Bronchial epithelial cell (primary cell): Measurements from ENCODE around the gene LBHD2. TPM values are rescaled to one million over a fixed set of nuclear protein-coding genes. Genes with fewer than 3 reads are reported as not detected.
A peak's percentile ranks its signal among the peaks of the same experiment; 100 is the strongest.

Source experiments
- DNase-seq: peaks from one replicate; pipeline ENCODE4 v3.0.0-alpha.2; 2010; ENCODE audit warnings: low read depth
- FAIRE-seq: peaks from 2 replicates; lab custom pipeline; 2011; peaks lifted over from hg19 to GRCh38; lab: Jason Lieb, UNC
- H3K27me3 ChIP-seq: 2 replicates; pipeline ENCODE4 v1.5.1; 2011; ENCODE audit warnings: low read length; ENCODE audit not compliant: control insufficient read depth, insufficient read depth
- H3K36me3 ChIP-seq: 2 replicates; pipeline ENCODE4 v1.5.1; 2011; ENCODE audit warnings: low read length; ENCODE audit not compliant: control insufficient read depth, insufficient read depth
- H3K4me3 ChIP-seq: 2 replicates; pipeline ENCODE4 v1.5.1; 2011; ENCODE audit warnings: mild to moderate bottlenecking, low read depth, low read length, control low read depth
- total RNA-seq: library from RNA; depleted of rRNA; stranded (reverse); fragments of >200 nt; gene quantifications from 2 replicates; pipeline ENCODE4 v1.2.1, GENCODE V29; 2014
- TF ChIP-seq, protein P1 (sequence below): IDR thresholded peaks from 2 replicates; pipeline ENCODE4 v1.5.1; 2011; ENCODE audit warnings: mild to moderate bottlenecking, moderate library complexity, low read length, control low read depth, inconsistent platforms; ENCODE audit not compliant: insufficient read depth, severe bottlenecking

LBHD2 gene
- total RNA-seq, 1 donor from 2014 or later: not detected

GRCh38 chr14:103091041-103091882 is 7.3 kb downstream of the LBHD2 start:
- H3K36me3 ChIP-seq: no peaks in the 10 kb centered on the region
- H3K4me3 ChIP-seq: peak overlapping the region; percentile 34
- DNase-seq (no peak), FAIRE-seq (no peak)
- peaks cover 16% of the 10 kb centered on the region for H3K27me3 ChIP-seq
- TF ChIP-seq, protein P1, sequence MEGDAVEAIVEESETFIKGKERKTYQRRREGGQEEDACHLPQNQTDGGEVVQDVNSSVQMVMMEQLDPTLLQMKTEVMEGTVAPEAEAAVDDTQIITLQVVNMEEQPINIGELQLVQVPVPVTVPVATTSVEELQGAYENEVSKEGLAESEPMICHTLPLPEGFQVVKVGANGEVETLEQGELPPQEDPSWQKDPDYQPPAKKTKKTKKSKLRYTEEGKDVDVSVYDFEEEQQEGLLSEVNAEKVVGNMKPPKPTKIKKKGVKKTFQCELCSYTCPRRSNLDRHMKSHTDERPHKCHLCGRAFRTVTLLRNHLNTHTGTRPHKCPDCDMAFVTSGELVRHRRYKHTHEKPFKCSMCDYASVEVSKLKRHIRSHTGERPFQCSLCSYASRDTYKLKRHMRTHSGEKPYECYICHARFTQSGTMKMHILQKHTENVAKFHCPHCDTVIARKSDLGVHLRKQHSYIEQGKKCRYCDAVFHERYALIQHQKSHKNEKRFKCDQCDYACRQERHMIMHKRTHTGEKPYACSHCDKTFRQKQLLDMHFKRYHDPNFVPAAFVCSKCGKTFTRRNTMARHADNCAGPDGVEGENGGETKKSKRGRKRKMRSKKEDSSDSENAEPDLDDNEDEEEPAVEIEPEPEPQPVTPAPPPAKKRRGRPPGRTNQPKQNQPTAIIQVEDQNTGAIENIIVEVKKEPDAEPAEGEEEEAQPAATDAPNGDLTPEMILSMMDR: peak; percentile 44

- FAIRE-seq (no peak), DNase-seq (no peak)
- no peaks in the 10 kb centered on the region for H3K36me3 ChIP-seq
- peaks cover 15% of the 10 kb centered on the region for H3K27me3 ChIP-seq
- TF ChIP-seq, protein P1: no peak
- peak overlapping the region; percentile 34 for H3K4me3 ChIP-seq
Observed at GRCh38 chr14:103091883-103092222, 7.8 kb downstream of the LBHD2 start.

DNA sequence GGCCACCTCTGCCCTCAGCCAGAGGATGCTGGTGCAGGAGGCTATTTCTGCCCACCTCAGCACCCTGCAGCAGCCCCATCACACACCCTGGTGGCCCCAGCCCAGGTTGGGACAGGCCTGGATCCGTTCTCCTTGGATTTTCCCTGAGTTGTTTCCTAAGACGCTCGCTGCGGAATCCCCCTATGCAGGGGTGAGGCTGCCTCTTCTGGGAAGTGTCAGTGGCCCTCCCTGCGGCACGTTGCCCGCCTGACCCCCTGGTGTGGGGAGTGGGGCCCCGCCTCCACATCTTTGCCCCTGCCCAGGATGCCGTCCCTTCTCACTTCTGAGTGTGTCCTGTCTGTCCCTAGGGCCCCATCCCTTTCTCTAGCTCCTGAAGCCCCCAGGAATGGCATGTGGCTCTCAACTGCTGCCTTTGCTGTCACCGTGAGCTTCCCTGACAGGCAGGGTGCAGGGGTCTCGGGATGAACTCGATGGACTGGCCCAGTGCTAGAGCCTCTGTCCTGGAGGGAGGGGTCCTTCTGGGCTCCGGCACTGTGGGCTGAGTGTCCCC is 9.9 kb downstream of the LBHD2 start:
- no peaks in the 10 kb centered on the region for H3K36me3 ChIP-seq
- H3K4me3 ChIP-seq: no peak overlapping the region
- peaks cover 12% of the 10 kb centered on the region for H3K27me3 ChIP-seq
- TF ChIP-seq, protein P1: no peak
- FAIRE-seq (no peak), DNase-seq (no peak)

DNA sequence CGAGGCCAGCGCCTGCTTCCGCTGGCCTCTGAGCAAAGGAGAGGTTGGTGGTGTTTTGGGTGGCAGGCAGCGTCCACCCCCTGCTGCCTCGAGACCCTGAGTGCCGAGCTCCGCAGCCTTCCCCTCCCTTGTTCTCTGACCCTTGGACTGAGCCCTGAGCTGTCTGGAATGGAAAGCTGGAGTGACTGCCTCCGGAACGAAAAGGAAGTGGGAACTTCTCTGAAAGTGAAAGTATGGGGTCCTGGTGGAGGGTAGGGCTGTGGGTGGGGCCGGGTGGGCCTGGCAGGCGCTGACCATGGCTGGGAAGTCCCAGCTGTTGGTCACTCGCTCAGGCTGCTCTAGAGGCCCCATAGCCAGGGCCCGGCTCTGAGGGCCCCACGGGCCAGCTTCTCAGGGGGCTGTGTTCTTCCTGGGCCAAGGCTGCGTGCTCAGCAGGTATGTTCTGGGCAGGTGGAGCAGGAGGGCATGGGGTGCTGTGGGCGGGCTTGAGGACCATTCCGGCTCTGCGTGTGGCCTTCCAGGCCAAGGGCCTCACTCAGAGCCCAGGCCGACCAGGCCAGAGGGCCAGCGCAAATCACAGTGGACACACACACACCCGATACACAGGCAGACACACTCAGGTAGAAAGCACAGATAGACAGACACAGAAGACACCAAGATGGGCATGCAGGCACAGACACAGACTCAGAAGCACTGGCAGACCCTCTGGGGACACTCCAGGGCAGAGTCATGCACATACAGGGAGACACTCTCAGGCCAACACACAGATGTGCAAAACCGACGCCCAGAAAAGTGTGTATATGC is 10.6 kb downstream of the LBHD2 start, which contains the start of gene EXOC3L4:
Gene EXOC3L4, plus strand, starts transcription at position 320 of the 804 bp plus-strand sequence. CDS start 5,495 bp downstream, outside the sequence.
- H3K36me3 ChIP-seq: no peaks in the 10 kb centered on the region
- no peak for FAIRE-seq
- peaks cover 12% of the 10 kb centered on the region for H3K27me3 ChIP-seq
- H3K4me3 ChIP-seq: no peak within 1 kb of the TSS
- no peak for DNase-seq
- TF ChIP-seq, protein P1: no peak

DNA sequence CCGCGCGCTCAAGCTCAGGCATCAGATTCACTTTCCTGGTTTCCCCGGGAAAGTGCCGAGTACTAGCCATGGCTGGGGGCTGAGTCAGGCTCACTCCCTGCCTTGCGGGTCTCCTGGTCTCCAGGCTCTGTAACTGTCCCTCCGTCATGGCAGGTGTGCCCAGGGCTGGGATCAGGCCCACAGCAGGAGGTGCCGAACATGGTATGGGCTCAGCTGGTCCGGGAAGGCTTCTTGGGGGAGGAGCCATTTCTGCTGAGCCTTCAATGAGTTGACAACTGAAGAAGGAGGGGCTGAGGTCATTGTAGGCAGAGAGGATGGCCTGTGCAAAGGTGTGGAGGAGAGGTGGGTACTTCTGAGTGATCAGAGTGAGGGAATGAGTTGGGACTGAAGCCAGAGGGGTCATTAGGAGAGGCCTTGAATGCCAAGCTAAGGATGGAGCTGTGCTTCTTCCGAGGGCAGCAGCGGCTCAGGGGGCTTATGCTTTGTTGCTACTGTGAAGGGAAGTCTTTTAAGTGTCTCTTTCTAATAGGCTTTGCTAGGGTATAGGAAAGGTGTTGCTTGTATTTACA is 11.3 kb downstream of the LBHD2 start:
- Histone ChIP-seq H3K27me3 (peaks cover 10% of the 10 kb centered on the region), H3K36me3 (no peaks in the 10 kb centered on the region), H3K4me3 (no peak overlapping the region)
- FAIRE-seq (no peak), DNase-seq (no peak)
- TF ChIP-seq, protein P1: no peak
